ENCODE data around the gene IRF7. TPM values are rescaled to one million over a fixed set of nuclear protein-coding genes. Genes with fewer than 3 reads are reported as not detected.

IRF7 gene
- total RNA-seq, 1 experiment from 2014 or later = 1.1 TPM

GRCh38 chr11:592918-593317 lies 22.8 kb downstream of the IRF7 start:
- in situ Hi-C loops (cut with HindIII; ENCODE audit: low sequenced_read_pairs) = no loop called here
- DNase-seq (ENCODE audit: low spot score) = no peak

- in situ Hi-C loops (cut with HindIII; ENCODE audit: low sequenced_read_pairs) = no loop called here
- DNase-seq (ENCODE audit: low spot score) = no peak
Observed at GRCh38 chr11:592501-592900, 23.2 kb downstream of the IRF7 start.

- DNase-seq (ENCODE audit: low spot score) = peak; percentile 68
- in situ Hi-C loops (cut with HindIII; ENCODE audit: low sequenced_read_pairs) = no loop called here
Observed at GRCh38 chr11:590997-591396, 24.8 kb downstream of the IRF7 start.

GRCh38 chr11:589798-590197 lies 26.0 kb downstream of the IRF7 start:
- DNase-seq (ENCODE audit: low spot score) = no peak

GRCh38 chr11:587978-588380 lies 27.8 kb downstream of the IRF7 start:
- in situ Hi-C loops (cut with HindIII; ENCODE audit: low sequenced_read_pairs) = no loop called here
- no peak for DNase-seq (ENCODE audit: low spot score)

More at GRCh38 chr11:589798-590197, 26.0 kb downstream of the IRF7 start:
- in situ Hi-C loops (cut with HindIII; ENCODE audit: low sequenced_read_pairs) = no loop called here

GRCh38 chr11:587546-587945 lies 28.2 kb downstream of the IRF7 start:
- no peak for DNase-seq (ENCODE audit: low spot score)
- in situ Hi-C loops (cut with HindIII; ENCODE audit: low sequenced_read_pairs) = no loop called here

GRCh38 chr11:586376-587316 lies 29.1 kb downstream of the IRF7 start:
- in situ Hi-C loops (cut with HindIII; ENCODE audit: low sequenced_read_pairs) = no loop called here
- no peak for DNase-seq (ENCODE audit: low spot score)

DNA sequence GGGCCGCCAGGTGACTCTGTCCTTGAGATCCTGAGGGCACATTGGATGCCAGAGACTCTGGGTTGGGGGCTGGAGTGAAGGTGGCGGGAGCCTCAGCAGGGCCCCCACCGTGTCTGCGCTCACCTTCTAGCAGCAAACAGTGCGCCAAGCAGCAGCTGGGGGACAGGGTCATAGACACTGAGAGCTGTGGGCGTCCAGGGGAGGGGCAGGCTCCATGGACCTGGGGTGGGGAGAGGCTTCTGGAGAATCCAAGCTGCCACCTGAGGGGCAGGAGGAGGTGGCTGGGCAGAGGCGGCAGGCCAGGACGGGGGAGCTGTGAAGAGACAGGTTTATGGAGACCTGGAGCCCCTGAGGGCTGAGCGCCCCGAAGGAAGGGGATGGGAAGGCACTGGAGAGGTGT lies 31.5 kb downstream of the IRF7 start:
- no peak for DNase-seq (ENCODE audit: low spot score)
- in situ Hi-C loops (cut with HindIII; ENCODE audit: low sequenced_read_pairs) = no loop called here

GRCh38 chr11:581752-582151 lies 34.0 kb downstream of the IRF7 start:
- in situ Hi-C loops (cut with HindIII; ENCODE audit: low sequenced_read_pairs) = no loop called here
- peak; percentile 63 for DNase-seq (ENCODE audit: low spot score)

GRCh38 chr11:581342-581741 lies 34.4 kb downstream of the IRF7 start:
- in situ Hi-C loops (cut with HindIII; ENCODE audit: low sequenced_read_pairs) = no loop called here
- peak; percentile 55 for DNase-seq (ENCODE audit: low spot score)

DNA sequence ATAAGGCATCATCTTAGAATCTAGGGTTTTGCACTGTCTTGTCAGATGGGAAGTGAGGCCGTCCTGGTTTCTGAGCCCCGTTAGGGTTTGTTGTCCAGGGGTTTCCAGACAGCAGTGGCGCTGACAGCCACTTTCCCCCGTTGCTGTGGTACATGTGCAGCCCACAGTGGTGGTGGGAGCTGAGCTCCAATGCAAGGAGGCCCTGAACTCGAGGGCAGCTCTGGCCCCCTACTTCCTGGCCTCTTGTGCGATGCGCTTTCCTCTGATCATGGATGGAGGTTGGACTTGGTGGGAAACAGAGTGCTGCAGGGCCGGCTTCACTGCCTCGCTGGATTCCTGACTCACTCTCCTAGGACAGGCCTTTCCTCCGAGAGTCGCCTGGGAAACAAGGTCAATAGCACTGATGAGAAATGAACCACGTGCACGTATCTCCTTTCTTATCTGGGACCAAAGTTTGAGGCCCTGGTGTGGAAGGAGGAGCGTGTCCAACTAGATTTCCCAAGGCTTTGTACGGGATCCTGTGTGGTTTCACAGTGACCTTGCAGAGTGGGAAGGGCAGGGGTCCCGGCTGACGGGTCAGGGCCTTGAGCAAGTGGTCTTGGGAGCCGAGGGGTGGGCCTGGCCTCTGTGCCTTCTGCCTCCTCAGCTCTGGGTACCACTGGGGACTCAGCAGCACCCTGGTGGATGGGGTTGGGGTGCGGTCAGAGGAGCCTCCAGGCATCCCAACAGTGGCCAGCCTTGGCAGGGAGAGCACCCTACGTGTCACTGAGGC lies 35.7 kb downstream of the IRF7 start:
- DNase-seq (ENCODE audit: low spot score) = no peak
- in situ Hi-C loops (cut with HindIII; ENCODE audit: low sequenced_read_pairs) = no loop called here

- no peak for DNase-seq (ENCODE audit: low spot score)
- in situ Hi-C loops (cut with HindIII; ENCODE audit: low sequenced_read_pairs) = no loop called here
Observed at GRCh38 chr11:578276-579035, 37.3 kb downstream of the IRF7 start.

DNA sequence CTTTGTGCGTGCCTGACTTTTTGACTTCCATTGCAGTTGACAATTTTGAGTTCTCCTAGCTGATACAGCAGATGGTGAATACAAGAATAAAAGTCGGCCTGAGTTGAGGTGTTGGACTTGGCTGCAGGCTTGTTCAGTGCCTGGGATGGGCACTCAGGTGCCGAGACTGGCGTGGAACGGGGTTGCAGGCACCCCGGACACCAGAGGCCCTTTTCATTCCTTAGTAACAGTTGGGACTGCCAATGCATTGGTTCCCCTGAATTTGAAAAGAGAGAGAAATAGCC lies 38.2 kb downstream of the IRF7 start:
- in situ Hi-C loops (cut with HindIII; ENCODE audit: low sequenced_read_pairs) = no loop called here
- no peak for DNase-seq (ENCODE audit: low spot score)

DNA sequence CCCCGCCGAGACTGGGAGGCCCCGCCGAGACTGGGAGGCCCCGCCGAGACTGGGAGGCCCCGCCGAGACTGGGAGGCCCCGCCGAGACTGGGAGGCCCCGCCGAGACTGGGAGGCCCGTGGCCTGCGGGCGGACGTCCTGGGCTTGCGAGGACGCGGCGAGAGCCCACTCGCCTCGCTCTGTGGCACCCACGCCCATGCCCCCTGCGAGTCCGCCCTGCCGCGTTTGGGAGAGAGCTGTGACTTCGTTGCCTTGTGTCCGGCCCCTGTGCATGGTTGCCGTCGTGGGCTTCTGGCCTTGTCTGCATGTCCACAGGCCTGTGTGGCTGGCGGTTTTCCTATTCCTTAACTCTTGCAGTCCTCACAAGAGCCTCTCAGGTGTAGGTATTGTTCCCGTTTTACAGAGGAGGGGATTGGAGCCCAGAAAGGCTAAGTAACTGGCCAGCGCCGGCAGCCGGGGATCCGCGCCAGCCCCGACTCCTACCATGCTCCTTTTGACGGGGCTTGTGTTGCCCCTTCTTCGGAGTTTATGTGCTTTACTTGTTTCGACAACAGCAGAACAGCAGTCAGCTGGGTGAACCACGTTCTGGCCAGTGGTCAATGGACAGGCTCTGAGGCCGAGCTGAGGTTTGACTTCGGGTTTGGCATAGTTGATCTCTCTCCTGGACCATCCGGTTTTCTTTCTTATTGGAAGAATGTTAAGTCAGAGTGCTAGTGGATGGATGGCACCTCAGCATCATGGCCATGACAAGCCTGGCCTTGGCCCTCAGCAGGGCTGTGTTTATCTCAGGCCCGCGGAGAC lies 38.7 kb downstream of the IRF7 start:
- in situ Hi-C loops (cut with HindIII; ENCODE audit: low sequenced_read_pairs) = no loop called here
- no peak for DNase-seq (ENCODE audit: low spot score)

DNA sequence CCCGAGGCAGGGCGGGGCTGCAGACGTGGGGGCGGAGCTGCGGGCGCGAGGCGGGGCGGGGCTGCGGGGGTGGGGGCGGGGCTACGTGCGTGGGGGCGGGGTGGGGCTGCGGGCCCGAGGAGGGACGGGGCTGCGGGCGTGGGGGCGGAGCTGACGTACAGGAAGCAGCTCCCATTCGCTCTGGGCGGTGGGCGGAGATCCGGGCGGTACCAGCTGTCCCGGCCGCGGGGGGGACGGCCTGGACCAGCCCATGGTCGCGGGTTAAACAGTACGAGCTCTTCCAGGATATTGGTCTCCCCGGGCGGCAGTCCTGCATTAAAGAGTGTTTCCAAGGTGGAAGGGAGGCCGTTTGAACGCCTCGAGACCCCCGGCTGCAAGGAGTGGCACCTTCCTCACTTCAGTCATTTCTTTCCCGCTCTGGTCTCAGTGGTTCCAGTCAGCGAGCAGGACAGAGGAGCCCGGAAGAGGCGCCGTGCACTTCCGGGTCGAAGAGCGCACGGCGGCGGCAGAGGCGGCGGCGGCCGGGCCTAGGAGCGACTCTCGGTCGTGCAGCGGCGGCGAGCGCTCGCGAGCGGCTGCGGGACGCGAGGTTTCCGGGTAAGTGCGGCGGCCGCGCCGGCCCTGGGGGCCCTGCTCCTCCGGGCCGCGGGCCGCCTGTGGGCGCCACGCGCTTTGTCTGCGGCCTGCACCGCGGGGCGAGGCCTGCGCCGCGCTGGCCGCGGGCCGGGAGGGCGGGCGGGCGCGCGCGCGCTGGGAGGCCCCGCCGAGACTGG lies 39.6 kb downstream of the IRF7 start, which contains the start of gene PHRF1:
Gene PHRF1, plus strand, starts transcription at position 475 of the 773 bp plus-strand sequence. CDS start 5,043 bp downstream, outside the sequence.
- in situ Hi-C loops (cut with HindIII; ENCODE audit: low sequenced_read_pairs) = no loop called here

GRCh38 chr11:575313-575995 lies 40.3 kb downstream of the IRF7 start:
- DNase-seq (ENCODE audit: low spot score) = no peak
- in situ Hi-C loops (cut with HindIII; ENCODE audit: low sequenced_read_pairs) = no loop called here

More for the DNA sequence above, 39.6 kb downstream of the IRF7 start, which contains the start of gene PHRF1:
- DNase-seq (ENCODE audit: low spot score) = peak; percentile 94

DNA sequence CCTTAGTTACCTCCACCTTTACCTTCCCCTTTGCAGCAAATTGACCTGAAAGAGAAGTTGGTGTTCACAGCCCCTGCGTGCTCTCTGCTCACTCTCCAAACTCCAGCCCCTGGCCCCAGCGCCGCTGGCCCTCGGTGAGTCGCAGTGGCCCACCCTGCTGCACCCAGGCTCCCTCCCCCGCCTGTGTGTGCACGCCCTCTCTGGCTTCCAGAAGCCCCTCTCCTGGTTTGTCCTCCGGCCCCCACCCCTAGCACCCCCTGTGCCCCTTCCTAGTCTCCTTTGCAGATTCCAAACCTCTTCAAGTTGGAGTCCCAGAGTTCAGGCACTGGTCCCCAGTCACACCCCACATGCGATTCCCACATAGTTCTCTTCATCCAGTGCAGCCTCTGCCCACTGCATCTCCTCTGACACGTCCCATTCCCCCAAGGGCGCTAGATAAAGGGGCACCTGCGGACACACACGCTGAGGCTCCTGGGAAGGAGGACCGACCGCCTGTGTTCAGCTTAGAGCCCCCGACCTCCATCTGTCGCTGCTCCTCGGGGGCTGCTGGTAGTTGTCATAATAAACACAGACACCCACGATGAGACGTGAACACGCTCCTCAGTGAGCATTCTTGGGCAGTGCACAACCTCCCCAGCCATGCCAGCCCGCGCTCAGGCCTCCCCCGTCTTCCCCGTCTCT lies 41.0 kb downstream of the IRF7 start:
- peak; percentile 51 for DNase-seq (ENCODE audit: low spot score)
- in situ Hi-C loops (cut with HindIII; ENCODE audit: low sequenced_read_pairs) = no loop called here

All from G401 (cell line).